Stimulated activated CD4-positive, alpha-beta T cell treated with anti-CD3 and anti-CD28 coated beads, TNF-alpha, amount 100 ng/mL, for 1 hour (primary cell): Measurements from ENCODE around the gene TRABD2B.

ENCODE experiments used
- DNase-seq, 3 donors: peaks; one replicate each; pipeline ENCODE4 v3.0.0-alpha.2; 2020; ENCODE audit warnings: low read depth in 3 of 3, low spot score in 1 of 3

TRABD2B gene

DNA sequence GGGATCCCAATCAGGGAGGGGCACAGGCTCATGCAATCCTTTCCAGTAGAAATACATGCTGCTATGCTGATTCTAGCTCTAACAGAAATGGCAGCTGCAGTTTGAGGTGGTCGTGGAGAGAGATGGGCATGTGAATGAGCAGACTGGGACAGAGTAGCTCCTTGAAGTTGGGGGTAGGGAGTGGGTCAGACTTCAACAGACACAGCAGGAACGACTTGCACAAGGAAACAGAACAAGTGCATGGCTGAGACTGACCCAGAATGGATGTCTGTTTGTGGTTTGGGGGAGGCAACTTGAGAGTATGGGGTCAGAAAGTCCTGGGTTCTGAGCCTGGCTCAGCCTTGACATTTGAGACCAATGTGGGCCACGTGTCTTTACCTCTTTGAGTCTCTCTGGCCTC lies 25.1 kb upstream of the TRABD2B start:
- DNase-seq = no peak

DNA sequence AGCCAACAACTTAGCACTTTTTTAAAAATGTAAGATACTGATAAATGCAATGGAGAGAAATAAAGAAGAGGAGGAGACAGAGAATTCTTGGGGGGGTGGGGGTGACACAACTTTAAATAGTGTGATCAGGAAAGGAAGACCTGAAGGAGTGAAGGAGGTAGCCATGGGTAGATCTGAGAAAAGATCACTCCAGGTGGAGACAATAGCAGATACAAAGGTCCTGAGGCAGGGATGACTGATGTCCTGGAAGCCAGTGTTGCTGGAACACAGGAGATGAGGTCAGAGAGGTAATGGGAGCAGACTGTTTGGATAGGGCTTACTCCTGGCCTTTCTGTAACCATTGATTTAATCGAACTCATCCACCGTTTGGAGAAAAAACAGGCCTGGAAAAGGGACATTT lies 24.6 kb upstream of the TRABD2B start:
- DNase-seq = no peak

DNA sequence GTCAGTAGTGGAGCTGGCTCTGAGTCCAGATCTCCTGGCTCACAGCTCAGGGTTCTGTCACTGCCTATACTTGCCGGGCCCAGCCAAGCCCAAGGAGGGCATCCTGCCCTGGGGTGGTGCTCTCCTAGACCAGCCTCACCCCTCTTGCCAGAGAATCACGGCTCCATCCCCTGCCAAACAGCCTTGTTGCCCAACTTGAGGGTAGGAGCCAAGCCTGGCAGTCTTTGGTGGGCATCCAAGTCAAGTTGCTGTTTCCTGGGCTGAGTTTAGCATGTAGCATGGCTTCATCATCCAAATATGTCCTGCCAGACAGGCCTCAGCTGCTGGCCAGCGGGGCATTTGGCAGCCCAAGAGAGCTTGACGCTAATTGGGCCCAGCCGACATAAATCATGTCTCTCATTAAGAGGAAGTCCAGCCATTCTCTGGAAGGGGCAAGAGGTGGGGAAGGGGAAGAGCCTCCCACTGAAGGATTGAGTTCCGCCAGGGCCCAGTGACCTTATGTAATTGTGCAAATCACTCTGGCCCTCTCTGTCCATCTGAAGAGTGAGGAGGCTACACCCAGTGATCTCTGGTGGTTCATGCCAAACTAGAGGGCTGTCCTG lies 22.6 kb upstream of the TRABD2B start:
- DNase-seq = no peak

DNA sequence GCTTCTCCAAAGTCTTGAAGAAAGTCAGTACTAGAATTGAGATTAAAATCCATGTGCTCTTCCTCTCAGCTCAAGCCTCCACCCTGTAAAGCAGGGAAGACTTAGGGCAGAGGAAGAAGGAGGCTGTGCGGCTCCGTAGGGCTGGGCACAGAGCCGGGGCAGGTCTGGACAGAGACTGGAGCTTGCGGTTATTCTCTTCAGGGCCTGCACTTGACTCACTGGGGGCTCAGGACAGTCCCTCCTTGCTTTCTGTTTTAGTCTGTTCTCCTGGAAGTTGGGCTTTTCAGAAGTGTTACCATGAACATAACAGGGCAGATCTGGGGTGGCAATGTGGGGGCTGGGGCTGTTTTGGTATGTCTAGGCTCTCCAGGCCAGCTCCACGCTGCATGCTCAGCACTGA lies 21.6 kb upstream of the TRABD2B start:
- no peak for DNase-seq

DNA sequence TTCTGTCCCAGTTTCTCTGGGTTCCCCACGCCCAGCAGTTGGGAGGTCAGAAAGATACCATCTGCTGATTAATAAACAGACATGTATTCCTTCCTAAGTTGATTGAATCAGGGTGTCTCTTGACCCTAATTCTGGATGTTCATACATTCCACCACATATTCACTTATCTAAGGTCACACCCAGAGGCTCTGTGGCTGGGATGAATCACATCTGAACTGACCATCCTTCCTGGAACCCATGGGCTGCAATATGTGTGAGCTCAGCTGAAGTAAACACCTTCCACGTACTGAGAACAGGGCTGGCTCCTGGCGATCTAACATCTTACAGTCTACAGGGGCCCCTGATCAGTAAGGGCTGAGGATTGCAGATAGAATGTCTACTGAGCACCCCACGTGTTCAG lies 20.5 kb upstream of the TRABD2B start:
- no peak for DNase-seq

DNA sequence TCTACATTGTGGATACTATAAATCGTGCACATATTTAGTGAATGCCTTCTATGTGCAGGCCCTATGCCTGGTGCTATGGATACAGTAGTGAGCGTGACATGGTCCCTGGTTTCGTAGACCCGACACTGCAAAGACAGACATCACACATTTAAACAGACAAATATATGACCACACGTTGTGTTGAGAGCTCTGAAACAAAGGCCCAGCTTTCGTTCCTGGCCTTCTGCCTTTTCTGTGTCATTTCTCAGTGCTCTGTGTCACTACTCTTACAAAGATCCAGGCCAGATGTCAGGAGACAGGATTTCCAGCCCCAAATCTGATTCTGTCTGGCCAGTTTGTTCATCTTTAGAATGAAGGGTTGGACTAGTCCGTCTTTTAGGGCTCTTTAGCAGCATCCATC lies 19.3 kb upstream of the TRABD2B start:
- DNase-seq = no peak

DNA sequence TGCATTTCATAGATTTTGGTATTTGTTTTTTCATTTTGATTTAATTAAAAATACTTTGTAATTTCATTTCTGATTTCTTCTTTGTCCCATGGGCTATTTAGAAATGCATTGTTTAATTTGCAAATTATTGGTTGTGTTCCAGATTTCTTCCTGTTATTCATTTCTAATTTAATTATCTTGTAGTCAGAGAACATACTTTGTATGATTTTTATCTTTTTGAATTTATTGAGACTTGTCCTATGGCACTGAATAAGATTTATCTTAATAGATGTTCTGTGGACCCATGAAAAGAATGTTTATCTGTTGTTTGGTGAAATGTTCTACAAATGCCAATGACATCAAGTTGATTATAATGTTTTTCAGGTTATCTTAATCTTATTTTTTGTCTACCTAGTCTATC lies 16.1 kb upstream of the TRABD2B start:
- DNase-seq = no peak

DNA sequence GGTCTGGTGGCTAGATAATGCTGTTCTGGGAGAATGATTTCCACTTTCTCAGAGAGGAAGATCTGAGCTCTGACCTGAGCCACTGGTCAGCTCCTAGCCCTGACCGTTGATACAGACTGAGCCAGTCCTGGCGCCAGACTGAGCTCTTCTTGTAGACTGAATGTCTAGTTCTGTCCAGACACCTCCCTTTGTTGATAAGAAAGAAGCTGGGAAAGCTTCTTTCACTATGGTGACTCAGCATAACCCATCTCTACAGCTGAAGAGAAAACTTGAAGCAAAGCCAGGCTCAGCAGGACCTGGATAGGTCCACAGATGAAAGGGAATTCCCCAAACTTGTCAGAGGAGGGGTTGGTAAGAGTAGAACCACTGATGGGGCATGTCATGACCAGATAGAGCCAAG lies 9.9 kb upstream of the TRABD2B start:
- DNase-seq = no peak

DNA sequence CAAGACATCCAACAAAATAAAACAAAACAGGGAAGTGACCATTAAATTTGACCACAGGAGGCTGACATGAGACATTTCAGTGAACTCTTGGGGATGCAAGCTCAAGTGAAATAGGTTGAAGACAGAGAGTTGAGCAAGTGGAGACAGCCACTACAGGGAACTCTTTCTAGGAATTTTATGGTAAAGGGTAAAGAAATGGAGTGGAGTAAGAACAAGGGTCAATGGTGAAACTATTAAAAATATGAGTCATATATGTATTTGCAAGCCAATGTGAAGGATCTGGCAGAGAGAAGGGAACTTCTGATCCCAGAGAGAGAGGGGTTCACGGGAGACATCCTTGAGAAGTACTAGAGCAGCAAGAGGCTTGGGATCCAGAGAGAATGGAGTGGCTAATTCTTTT lies 9.1 kb upstream of the TRABD2B start:
- DNase-seq = no peak

DNA sequence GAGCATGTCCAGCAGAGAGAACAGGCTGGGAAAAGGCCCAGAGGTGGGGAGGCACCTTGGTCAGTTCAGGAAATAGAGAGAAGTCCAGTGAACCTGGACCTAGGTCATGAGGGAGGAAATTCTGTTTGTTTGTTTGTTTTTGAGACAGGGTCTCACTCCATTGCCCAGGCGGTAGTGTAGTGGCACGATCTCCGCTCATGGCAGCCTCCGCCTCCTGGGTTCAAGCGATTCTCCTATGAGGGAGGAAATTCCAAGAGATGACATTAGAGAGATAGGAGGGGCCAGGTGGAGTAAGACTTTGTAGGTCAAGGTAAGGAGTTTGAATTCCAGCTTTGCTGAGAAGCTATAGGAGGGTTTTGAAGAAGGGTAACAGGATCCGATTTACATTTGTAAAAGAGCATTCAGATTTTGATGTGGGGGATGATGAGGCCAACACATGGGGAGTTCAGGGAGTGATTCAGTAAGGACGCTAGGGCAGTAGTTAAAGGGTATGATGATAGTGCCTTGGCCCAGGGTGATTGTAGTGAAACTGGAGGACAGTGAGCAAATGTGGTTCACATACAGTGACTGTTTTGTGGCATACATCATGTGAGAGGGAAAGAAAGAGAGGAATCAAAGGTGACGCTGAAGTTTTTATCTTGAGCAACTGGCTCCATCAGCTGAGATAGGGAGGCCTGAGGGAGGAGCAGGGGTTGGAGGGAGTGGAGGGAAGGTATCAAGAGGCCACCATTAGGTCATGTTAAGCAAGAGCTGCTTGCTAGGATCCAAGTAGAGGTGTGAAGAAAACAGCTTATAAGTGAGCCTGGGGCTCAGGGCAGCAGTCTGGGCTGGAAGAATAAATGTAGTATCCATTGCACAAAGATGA lies 8.3 kb upstream of the TRABD2B start:
- no peak for DNase-seq

DNA sequence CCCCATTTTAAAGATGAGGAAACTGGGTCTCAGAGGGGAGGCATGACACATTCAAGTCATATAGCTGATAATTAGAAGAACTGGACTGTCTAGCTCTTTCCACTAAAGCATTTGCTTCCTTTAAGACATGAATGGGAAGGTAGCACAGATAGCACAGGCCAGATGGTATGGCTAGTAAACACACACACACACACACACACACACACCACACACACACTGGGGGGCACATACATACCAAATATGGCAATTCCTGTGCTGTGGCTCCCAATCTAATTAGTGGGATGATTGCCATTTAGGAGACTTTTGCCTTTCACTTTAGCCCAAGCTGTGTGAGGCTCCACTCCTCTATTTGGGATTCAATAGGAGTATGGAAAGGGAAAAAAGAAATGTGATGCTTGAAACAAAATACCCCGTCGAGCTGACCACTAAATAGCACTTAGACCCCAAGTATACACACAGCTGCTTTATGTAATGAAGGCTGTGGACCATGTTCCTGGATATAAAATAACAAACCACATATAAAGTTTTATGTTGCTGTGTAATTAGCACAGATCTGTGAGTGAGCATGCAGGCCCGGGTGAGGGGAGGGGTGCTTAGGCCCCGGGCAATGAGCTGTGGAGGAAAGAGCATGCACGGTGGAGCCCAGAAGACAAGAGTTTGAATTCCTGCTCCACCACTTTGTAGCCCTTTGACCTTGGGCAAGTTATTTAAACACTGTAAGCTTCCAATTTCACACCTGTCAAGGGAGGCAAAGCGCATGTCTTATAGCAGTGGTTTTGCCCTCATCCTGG lies 6.8 kb upstream of the TRABD2B start:
- no peak for DNase-seq

DNA sequence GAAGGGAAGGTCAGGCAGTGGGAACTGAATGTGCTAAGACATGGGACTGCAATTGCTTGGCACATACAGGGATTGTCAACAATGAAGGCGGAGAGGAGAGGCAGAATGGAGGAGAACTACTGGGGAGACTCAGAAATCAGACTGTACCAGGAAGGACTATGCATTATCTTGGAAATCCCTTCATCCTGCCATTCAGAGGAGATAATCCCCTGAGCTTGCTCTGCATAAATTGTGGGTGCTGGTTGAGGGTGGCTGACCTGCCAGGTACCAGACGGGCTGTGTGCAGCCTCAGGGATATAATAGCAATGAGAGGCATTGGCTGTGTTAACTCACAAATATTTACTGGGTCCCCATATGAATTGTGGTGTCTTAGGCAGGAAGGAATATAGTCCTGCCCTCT lies 5.0 kb upstream of the TRABD2B start:
- no peak for DNase-seq

DNA sequence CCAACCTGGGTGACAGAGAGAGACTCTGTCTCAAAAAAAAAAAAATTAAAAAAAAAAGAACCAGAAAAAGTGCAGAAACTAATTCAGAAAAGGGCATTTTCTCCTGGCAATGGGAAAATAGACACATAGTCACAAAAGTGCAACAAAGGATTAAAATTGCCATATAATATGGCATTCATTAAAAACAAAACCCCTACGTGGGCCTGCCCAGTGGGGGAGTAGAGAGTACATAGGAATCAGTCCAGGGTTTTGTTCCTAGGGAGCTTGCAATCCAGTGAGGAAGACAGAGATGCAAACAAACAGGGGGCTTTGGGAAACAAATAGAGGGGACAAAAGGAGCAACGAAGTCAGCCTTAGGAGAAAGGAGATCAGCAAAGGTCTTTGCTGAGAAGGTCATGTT lies 4.5 kb upstream of the TRABD2B start:
- no peak for DNase-seq

DNA sequence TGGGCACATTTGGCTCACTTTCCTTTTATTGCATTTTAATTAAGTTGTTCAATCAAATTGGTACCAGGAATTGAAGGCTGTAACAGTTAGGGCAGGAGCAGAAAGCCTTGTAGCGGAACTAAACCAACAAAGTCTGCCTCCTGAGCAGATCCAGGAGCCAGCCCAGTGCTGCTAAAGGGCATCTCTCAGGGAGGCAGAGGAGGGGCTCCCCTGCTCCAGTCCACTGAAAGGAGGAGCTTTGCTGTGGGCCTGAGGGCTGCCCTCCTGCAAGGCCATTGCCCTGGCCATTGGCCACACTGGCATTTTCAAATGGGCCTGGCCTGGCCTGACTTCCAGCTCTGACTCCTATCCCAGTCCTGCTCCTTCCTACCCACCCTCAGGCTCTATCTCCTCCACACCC lies 3.7 kb upstream of the TRABD2B start:
- no peak for DNase-seq

DNA sequence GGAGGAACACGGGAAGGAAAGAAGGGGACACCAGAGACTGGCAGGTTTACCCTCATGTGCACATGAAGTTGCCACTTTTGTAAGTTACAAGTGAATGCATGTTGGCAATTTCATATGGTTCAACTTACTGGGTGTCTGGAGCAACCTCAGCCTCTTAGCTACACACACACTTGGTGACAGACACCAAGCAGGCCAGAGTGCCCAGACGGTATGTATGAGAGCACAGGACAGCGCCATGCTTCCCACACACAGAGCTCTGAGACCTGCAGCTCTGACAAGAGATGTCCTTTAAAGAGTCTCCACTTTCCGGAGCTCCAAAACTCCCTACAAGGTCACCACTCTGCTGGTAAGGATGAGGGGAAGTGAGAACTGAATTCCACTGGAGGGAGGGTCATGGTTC lies 1.9 kb upstream of the TRABD2B start:
- DNase-seq = no peak

DNA sequence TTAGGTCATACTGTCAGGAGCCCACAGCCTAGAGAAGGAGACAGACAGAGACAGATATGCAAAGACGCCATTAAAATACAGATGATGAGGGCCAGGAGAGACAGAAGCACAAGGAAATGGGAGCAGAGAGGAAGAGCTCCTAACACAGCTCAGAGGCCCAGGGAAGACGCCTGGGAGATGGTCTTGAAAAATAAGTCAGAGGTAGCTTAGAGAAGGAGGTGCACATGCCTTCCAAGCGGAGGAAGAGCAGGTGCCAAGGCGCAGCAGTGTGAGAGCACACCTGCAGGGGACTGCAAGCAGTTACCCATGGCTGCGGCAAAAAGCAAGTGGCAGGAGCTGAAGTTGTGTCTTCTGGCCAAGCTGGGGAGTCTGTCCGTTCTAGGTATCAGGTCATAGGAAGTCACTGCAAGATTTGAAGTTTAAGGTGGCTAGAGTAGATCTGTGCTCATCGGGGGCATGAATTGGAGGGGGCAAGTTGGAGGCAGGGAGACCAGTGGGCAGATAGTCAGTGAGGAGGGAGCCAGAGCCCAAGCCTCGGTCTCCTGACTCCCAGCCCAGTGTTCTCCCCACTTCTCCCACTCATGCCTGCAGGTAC lies 1.3 kb upstream of the TRABD2B start:
- no peak for DNase-seq

DNA sequence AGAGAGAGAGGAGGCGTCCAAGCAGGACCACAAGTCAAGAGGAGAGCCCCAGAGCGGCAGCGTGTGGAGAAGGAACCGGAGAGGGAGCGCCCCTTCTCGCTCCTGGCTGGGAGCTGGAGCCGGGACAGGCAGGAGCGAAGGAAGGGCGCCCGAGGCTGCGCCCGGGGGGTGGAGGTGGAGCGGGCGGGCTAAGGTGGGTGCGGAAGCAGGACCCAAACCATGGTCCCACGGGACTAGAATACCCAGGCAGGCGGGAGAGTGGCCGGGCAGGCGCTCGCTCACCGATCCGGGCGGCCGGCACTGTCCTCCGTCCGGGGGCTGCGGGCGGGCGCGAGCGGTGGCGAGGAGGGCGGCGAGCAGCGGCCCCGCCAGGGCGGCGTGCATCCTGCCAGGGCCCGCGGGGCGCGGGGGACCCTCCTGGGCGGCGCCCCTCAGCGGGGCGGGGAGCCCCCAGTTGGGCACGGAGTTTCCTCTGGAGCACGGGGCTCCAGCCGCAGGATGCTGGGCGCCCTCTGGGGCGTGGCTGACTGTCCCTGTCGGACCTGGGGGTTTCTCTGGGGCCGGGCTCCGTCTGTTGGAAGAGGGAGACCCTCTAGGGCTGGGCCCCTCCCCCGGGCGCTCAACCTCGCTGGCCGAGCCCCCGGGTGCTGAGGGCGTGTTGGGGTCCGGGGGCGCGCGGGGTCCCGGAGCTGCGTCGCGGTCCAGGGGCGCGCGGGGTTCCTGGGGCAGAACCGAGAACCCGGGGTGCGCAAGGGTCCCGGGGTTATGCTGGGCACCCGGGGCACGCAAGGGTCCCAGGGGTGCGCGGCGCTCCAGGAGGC lies 569 bp downstream of the TRABD2B start:
- DNase-seq = no peak

DNA sequence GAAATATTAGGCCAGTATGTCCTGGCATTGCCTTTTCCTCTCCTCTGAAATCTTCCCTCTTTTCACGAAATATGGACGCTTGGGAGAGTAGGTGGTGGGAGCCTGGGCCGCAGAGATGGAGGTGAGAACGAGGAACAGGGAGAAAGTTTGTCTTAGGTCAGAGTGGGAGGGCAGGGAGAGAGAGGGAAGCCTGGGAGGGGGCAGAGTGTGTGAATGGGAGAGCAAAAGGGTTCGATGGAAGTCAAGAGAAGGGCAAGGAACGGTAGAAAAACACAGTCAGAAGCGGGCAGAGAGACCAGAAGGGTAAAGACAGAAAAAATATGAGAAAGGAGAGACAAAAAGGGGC lies 1.2 kb downstream of the TRABD2B start:
- no peak for DNase-seq

DNA sequence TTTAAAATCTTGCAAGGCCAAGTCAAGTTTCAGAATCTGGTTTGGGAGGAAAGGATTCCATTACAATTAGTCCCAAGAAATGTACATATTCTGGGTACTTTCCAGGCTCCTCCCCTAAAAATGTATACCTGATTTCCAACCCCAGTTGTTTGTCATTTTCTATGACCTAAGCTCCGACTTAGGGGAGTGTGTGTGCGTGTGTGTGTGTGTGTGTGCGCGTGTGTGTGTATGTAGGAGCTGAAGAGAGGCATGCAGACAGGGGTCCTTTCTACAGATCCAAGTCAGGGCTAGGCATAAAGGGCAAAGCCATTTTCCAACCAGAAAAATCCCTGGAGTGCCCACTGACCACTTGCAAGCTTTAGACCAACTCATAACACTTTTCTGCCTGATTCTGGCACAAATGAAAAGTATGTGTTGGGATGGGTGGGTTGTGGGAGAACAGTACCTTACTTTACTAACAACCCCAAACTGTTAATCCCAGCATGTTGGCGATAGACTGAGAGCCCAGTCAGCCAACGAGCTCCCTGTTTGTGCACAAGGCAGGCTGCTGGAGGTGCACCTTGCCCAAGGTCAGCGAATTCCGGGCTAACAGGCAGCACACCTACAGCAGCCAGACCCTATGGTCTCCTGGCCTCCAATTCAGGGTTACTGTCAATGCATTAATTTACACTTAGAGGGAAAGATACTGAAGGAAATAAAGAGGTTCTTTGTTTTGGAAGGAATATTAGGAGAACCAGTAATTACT lies 1.7 kb downstream of the TRABD2B start:
- no peak for DNase-seq

DNA sequence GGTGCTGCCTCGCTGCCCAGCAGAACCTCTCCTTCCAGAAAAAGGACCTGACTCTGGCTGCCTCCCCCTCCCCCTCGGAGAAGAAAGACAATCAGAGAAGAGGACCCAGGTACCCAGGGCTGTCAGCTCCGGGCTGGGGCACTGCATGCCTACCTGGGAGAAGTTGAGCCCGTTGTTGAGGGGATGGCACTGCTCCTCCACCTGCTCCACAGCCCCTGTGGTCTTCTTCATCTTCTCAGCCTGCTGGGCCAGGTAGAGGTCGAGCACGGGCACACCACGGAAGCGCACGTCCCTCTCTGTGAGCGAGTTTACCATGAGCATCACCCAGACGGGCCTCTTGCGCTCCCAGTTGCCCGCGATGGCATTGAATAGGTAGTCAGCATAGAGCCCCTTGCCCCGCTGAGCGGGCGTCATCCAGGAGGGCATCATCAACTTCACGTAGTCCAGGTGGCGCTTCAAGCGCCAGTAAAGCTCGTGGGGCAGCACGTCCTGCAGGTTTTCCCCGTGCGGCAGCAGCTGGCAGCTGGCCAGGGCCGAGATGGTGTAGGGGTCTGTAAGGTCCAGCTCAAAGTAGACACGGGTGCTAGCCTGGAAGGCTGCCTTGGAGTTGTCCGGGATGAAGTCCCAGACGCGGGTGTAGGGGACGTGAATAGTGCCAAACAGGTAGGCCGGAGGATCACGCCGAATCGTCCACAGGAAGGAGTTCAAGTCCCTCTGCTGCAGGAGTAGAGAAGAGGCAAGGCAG lies 3.1 kb downstream of the TRABD2B start:
- no peak for DNase-seq
